GM21381 (cell line): ENCODE data around the gene TSPAN13.

Source experiments
- ATAC-seq: cut with Tn5 transposase; IDR thresholded peaks from one replicate; pipeline ENCODE4 v1.9.1; 2021; ENCODE audit warnings: mild to moderate bottlenecking, moderate library complexity; ENCODE audit not compliant: unreplicated experiment

Gene TSPAN13

GRCh38 chr7:16810112-16810511, 56.6 kb downstream of the TSPAN13 start:
- no peak for ATAC-seq

- ATAC-seq = no peak
Measured at GRCh38 chr7:16810573-16810972, 57.0 kb downstream of the TSPAN13 start.

- ATAC-seq = no peak
Measured at GRCh38 chr7:16811551-16811950, 58.0 kb downstream of the TSPAN13 start.

- ATAC-seq = no peak
Measured at GRCh38 chr7:16812542-16813231, 59.1 kb downstream of the TSPAN13 start.

- no peak for ATAC-seq
Measured at GRCh38 chr7:16813232-16813616, 59.7 kb downstream of the TSPAN13 start.

GRCh38 chr7:16815001-16815400, 61.4 kb downstream of the TSPAN13 start:
- no peak for ATAC-seq

- no peak for ATAC-seq
Measured at GRCh38 chr7:16816824-16817223, 63.3 kb downstream of the TSPAN13 start.

GRCh38 chr7:16817536-16817935, 64.0 kb downstream of the TSPAN13 start:
- no peak for ATAC-seq

GRCh38 chr7:16818732-16819131, 65.2 kb downstream of the TSPAN13 start:
- ATAC-seq = no peak

GRCh38 chr7:16822029-16822428, 68.5 kb downstream of the TSPAN13 start:
- no peak for ATAC-seq

GRCh38 chr7:16826060-16826459, 72.5 kb downstream of the TSPAN13 start:
- ATAC-seq = no peak

GRCh38 chr7:16833373-16833772, 79.8 kb downstream of the TSPAN13 start:
- no peak for ATAC-seq
